DMS114 treated with DMSO at 0.1 percent for 48 hours (cell line): ENCODE results near the gene DNAJC13.
"Not testable (repeated sequence)": the region's sequence is repeated elsewhere in the genome, so short reads cannot be mapped to it uniquely, and the experiment has no call there.

Experiments
- DNase-seq: peaks from one replicate; lab custom pipeline; 2025; ENCODE audit not compliant: unreplicated experiment; lab: John Stamatoyannopoulos, UW

DNAJC13 gene

GRCh38 chr3:132416807-132417694 is at the start of gene DNAJC13:
DNAJC13 (plus strand) TSS chr3:132417502; CDS start chr3:132434551, 17,049 bp downstream.
- peak; percentile 90 for DNase-seq

DNA sequence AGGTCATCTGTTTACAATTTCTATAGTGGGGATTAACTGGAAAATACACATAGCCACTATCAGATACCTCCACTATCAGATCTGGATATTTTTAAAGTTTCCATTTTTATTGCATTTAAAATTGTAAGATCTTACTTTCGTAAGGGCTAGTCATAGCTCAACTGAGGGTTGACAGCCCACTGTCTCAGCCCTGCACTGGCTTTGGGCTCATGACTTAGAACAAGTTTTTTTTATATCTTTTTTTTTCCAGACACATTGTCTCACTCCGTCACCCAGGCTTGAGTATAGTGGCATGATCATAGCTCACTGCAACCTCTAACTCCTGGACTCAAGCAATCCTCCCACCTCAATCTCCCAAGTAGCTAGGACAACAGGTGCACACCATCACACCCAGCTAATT is 48.8 kb upstream of the DNAJC13 start:
- no peak for DNase-seq

DNA sequence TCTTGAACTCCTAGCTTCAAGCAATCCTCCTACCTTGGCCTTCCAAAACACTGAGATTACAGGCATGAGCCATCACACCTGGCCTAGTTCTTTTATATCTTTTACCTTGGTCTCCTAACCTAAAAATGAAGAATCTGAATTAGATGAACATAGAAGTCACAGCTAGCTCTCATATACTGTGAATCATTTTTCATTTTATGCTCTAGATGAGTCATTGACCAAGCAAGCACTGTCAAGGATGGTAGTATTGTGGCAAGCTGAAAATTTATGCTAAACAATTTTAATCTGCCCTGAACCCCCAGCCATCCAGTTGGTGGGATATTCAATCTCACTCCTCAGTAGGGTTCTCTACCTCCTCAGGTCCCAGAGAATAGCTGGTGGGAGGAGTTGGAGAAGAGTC is 48.3 kb upstream of the DNAJC13 start:
- DNase-seq, result no peak

- not testable (repeated sequence) for DNase-seq
These were observed 40.4 kb upstream of the DNAJC13 start for GRCh38 chr3:132376945-132377354.

DNA sequence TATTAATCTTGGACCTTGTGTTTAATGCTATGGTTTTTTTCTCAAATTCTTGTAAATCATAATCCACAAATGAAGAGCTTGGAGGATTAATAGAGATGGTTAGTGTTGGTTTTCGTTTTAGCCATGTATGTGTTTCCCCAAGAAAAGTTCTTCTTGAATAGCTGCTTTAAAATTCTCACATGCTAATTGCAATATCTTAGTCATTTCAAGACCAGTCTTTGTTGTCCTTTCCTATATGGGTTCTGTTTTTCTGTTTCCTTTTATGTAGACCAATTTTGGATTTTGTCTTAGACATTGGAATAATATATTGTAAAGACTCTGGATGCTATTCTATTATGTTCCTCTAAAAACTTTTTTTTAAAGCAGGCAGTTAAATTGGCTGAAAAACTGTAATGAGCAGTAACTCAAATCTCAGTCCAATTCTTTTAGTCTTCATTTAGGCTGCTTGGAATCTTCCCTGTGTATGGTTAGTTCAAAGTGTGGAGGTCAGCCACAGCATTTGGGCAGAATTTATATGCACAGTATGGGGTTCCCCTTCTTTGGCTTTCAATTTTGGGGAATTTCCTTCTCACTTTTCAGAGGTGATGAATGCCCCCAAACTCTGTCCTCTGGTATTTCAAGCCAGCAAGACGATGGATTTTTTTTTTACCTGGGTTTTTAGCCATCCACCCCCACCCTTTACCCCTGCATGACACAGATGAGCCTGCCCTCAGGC is 39.1 kb upstream of the DNAJC13 start:
- DNase-seq, result no peak

GRCh38 chr3:132378846-132379245 is 38.5 kb upstream of the DNAJC13 start:
- no peak for DNase-seq

DNA sequence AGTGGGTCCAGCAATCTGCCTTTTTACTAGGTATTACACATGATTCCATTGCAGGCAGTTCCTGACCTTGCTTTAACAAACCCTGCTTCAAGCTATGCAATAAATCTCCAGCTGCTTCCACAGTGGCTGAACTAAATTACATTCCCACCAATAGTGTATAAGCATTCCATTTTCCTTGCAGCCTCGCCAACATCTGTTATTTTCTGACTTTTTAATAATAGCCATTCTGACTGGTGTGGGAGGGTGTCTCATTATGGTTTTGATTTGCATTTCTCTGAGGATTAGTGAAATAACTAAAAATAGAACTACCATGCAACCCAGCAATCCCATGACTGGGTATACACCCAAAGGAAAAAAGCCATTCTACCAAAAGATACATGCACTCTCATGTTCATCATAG is 36.4 kb upstream of the DNAJC13 start:
- DNase-seq, result no peak

DNA sequence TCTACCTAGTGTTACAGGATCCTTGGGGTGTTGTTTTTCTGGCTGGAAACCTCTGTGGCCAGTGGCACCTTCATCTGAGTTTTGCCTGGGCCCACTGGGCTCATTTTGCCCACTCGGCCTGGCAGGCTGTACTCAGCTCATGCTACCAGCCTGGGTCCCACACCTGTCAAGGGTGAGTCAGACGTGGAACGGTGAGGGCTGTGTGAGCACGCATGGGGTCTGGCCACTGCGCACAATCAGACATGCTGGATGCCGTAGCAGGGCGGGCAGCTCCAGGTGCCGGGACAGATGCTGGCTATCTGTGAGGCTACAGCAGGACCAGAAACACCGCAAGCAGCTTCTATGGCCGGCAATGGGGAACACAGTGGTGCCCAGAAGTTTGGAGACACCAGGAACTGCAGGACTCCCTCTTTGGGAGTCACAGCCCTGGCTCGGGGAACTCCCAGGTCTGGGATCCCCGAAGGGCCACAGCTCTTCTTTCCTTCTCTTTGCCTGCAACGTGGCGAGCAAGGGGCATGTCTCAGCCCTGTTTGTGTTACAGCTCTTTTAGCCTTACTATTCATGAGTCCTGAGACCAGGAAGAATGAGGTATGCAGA is 35.9 kb upstream of the DNAJC13 start:
- DNase-seq, result no peak

DNA sequence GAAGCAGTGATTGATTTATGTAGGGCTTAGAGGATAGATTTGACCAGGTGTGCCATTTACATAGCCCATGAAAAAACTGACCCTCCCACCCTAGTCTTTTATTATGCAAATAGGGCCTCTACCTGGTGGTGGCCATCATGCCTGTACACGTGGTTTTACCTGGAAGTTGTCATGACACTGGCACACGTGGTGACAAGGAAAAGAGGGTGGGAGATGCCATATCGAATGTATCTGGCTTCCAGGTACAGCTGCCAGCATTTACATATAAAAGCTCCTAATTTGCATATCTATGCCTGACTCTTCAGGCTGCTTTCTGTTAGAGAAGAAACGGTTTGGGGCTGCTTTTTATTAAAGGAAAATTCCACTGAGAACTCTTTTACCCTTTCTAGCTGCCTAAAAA is 35.0 kb upstream of the DNAJC13 start:
- no peak for DNase-seq

- no peak for DNase-seq
These were observed 34.6 kb upstream of the DNAJC13 start for GRCh38 chr3:132382688-132383194.

- DNase-seq, result no peak
These were observed 31.0 kb upstream of the DNAJC13 start for GRCh38 chr3:132386259-132386658.

DNA sequence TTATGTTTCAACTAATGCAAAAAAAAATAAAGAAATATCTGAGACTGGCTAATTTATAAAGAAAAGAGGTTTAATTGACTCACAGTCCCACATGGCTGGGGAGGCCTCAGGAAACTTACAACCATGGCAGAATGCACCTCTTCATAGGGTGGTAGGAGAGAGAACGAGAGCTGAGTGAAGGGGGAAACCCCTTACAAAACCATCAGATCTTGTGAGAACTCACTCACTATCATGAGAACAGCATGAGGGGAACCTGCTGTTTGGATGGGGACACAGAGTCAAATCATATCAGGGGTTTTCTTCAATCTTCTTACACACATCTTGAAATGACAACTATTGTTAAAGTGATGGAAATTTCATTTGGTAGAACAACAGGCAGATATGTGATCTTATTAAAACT is 24.6 kb upstream of the DNAJC13 start:
- not testable (repeated sequence) for DNase-seq

DNA sequence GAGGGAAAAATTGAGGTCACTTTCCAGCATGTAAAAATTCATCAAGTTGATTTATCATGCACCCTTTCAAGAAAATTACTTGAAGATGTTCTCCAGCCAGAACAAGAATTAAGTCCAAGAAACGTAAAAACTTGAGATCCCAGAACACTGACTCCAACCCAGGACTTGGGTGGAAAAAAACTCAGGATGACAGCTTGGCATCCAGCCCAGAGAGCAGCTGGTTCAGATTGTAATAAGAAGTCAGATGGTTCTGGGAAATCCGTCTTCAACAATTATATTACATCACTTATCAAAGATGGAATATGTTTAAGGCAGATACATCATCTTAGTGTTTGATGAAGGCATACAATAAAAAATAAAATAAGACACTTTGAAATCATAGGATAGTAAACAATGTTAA is 23.0 kb upstream of the DNAJC13 start:
- no peak for DNase-seq

GRCh38 chr3:132395126-132395525 is 22.2 kb upstream of the DNAJC13 start:
- DNase-seq, result no peak

GRCh38 chr3:132396255-132396654 is 21.0 kb upstream of the DNAJC13 start:
- DNase-seq, result no peak

DNA sequence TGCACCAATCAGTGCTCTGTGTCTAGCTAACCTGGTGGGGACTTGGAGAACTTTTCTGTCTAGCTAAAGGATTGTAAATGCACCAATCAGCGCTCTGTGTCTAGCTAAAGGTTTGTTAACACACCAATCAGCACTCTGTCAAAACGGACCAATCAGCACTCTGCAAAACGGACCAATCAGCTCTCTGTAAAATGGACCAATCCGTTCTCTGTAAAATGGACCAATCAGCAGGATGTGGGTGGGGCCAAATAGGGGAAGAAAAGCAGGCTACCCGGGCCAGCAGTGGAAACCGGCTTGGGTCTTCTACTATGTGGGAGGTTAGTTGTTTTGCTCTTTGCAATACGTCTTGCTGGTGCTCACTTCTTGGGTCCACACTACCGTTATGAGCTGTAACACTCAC is 20.5 kb upstream of the DNAJC13 start:
- not testable (repeated sequence) for DNase-seq

- DNase-seq, result peak; percentile 39
These were observed 18.0 kb upstream of the DNAJC13 start for GRCh38 chr3:132399054-132399929.

- DNase-seq, result no peak
These were observed 16.0 kb upstream of the DNAJC13 start for GRCh38 chr3:132401255-132401654.

GRCh38 chr3:132404276-132404675 is 13.0 kb upstream of the DNAJC13 start:
- no peak for DNase-seq

DNA sequence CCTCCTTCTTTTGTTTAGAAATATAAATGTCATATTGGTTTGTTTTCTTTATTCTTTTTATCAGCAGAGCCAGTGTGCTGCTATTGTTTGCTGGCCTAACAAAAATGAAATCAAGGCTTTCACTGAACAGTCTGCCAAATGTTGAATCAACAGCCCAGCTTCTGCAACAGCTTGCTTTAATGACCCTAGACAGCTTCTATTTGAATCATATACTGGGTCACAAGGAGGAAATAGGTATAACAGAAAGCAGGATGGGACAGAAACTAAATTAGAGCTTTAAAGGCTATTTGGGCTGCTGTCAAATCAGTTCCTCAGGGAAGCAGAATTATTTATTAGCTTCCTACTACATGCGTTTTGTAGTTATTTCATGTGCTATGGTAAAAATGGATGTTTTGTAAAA is 12.1 kb upstream of the DNAJC13 start:
- no peak for DNase-seq
